Ureter (tissue), 1 donor: Measurements from ENCODE around the gene SART3. TPM values are rescaled to one million over a fixed set of nuclear protein-coding genes. Genes with fewer than 3 reads are reported as not detected.
"Not testable (repeated sequence)": the region's sequence is repeated elsewhere in the genome, so short reads cannot be mapped to it uniquely, and the experiment has no call there.

Experiments used
- DNase-seq: peaks from one replicate; pipeline ENCODE4 v3.0.0-alpha.2; 2020; ENCODE audit warnings: low spot score
- total RNA-seq: library from RNA; stranded (reverse); gene quantifications from one replicate; pipeline ENCODE4 v1.2.4, GENCODE V29; 2023
- donor health status: DM: yes; HTN: yes; CAD: no.

The SART3 gene
- total RNA-seq, 1 donor from 2014 or later = 64.9 TPM

- not testable (repeated sequence) for DNase-seq
Observed at GRCh38 chr12:108485371-108485770, 75.6 kb downstream of the SART3 start.

GRCh38 chr12:108484845-108485244 is 76.1 kb downstream of the SART3 start:
- no peak for DNase-seq

GRCh38 chr12:108484431-108484830 is 76.5 kb downstream of the SART3 start:
- no peak for DNase-seq

GRCh38 chr12:108483213-108484059 is 77.5 kb downstream of the SART3 start:
- DNase-seq = no peak

GRCh38 chr12:108482717-108483212 is 78.2 kb downstream of the SART3 start:
- no peak for DNase-seq

- DNase-seq = no peak
Observed at GRCh38 chr12:108479364-108480070, 81.5 kb downstream of the SART3 start.

- DNase-seq = no peak
Observed at GRCh38 chr12:108478611-108479206, 82.3 kb downstream of the SART3 start.

- no peak for DNase-seq
Observed at GRCh38 chr12:108477881-108478259, 83.1 kb downstream of the SART3 start.

- DNase-seq = no peak
Observed at GRCh38 chr12:108477055-108477880, 83.7 kb downstream of the SART3 start.

- DNase-seq = no peak
Observed at GRCh38 chr12:108475396-108475795, 85.6 kb downstream of the SART3 start.

GRCh38 chr12:108473400-108474055 is 87.4 kb downstream of the SART3 start:
- DNase-seq = no peak

Other genes with a start within 250 kb of the SART3 start
- gene CMKLR1, start 221.9 kb downstream of the SART3 start, total RNA-seq = 5.2 TPM
- 6.4 TPM for gene FICD, start 45.9 kb downstream of the SART3 start, total RNA-seq
- gene ISCU, start 1.4 kb upstream of the SART3 start, total RNA-seq = 131 TPM
- gene TMEM119, start 36.9 kb upstream of the SART3 start, total RNA-seq = 15.9 TPM
- 4.3 TPM for gene SELPLG, start 72.7 kb upstream of the SART3 start, total RNA-seq
- 167 TPM for gene CORO1C, start 170.3 kb upstream of the SART3 start, total RNA-seq